Neuronal stem cell (in vitro differentiated cells): Measurements from ENCODE around the gene TNRC18.

Experiments
- DNase-seq: peaks from one replicate; pipeline ENCODE4 v3.0.0-alpha.2; 2013; ENCODE audit warnings: low spot score
- H2AFZ ChIP-seq: one replicate; pipeline ENCODE4 v1.6.1; 2013; ENCODE audit warnings: mild to moderate bottlenecking, low read length, inconsistent platforms
- H2AK5ac ChIP-seq: 2 replicates; pipeline ENCODE4 v1.6.1; 2013; ENCODE audit warnings: low read depth, mild to moderate bottlenecking, inconsistent platforms, low read length, moderate library complexity, mixed read lengths
- H2BK120ac ChIP-seq: 2 replicates; pipeline ENCODE4 v1.6.1; 2013; ENCODE audit warnings: low read depth, mild to moderate bottlenecking, inconsistent platforms, low read length, moderate library complexity, mixed read lengths
- H2BK12ac ChIP-seq: one replicate; pipeline ENCODE4 v1.6.1; 2013; ENCODE audit warnings: low read length, inconsistent platforms
- H2BK15ac ChIP-seq: 2 replicates; pipeline ENCODE4 v1.6.1; 2013; ENCODE audit warnings: mild to moderate bottlenecking, low read length, inconsistent platforms, mixed read lengths
- H2BK5ac ChIP-seq: one replicate; pipeline ENCODE4 v1.6.1; 2013; ENCODE audit warnings: inconsistent platforms, mild to moderate bottlenecking, low read length, moderate library complexity
- H3K14ac ChIP-seq: one replicate; pipeline ENCODE4 v1.6.1; 2013; ENCODE audit warnings: low read length, inconsistent platforms
- H3K18ac ChIP-seq: 2 replicates; pipeline ENCODE4 v1.6.1; 2013; ENCODE audit warnings: low read length, inconsistent platforms
- H3K23ac ChIP-seq: 2 replicates; pipeline ENCODE4 v1.6.1; 2013; ENCODE audit warnings: low read depth, mild to moderate bottlenecking, mixed read lengths, low read length, inconsistent platforms; ENCODE audit not compliant: poor library complexity
- H3K27ac ChIP-seq: replicated peaks from 3 replicates; pipeline ENCODE4 v1.5.1; 2013; ENCODE audit warnings: low read length, inconsistent platforms
- H3K27me3 ChIP-seq, 3 experiments: 2 replicates each; pipeline ENCODE4 v1.6.1; 2013; ENCODE audit warnings: low read length in 3 of 3, mild to moderate bottlenecking in 2 of 3, inconsistent platforms in 1 of 3, low read depth in 1 of 3, mixed read lengths in 1 of 3, moderate library complexity in 1 of 3; ENCODE audit not compliant: control insufficient read depth in 3 of 3, insufficient read depth in 3 of 3
- H3K36me3 ChIP-seq, 2 donors: replicated peaks in 1 of 2; 2 replicates each; pipeline ENCODE4 v1.6.1; 2013; ENCODE audit warnings: low read length in 2 of 2; ENCODE audit not compliant: control insufficient read depth in 2 of 2, insufficient read depth in 2 of 2
- H3K4ac ChIP-seq: 2 replicates; pipeline ENCODE4 v1.6.1; 2013; ENCODE audit warnings: inconsistent platforms, mild to moderate bottlenecking, low read length, moderate library complexity
- H3K4me1 ChIP-seq, 2 donors: 1 replicate in 1 of 2; 2 replicates in 1 of 2; pipeline ENCODE4 v1.6.1; 2013; ENCODE audit warnings: low read length in 2 of 2, low read depth in 1 of 2; ENCODE audit not compliant: control insufficient read depth in 2 of 2, insufficient read depth in 1 of 2
- H3K4me2 ChIP-seq: one replicate; pipeline ENCODE4 v1.6.1; 2013; ENCODE audit warnings: mild to moderate bottlenecking, low read length, inconsistent platforms; ENCODE audit not compliant: insufficient read depth, poor library complexity, severe bottlenecking
- H3K4me3 ChIP-seq, 2 donors: 2 replicates each; pipeline ENCODE4 v1.5.1; 2013; ENCODE audit warnings: low read length in 2 of 2, mild to moderate bottlenecking in 2 of 2, inconsistent platforms in 1 of 2, moderate library complexity in 1 of 2
- H3K79me1 ChIP-seq: one replicate; pipeline ENCODE4 v1.6.1; 2013; ENCODE audit warnings: low read depth, mild to moderate bottlenecking, inconsistent platforms, low read length, moderate library complexity
- H3K9ac ChIP-seq: one replicate; pipeline ENCODE4 v1.6.1; 2013; ENCODE audit warnings: mild to moderate bottlenecking, low read depth, low read length, inconsistent platforms; ENCODE audit not compliant: poor library complexity
- H3K9me3 ChIP-seq, 2 donors: replicated peaks in 1 of 2; 2 replicates each; pipeline versions ENCODE3 to v1.6.1; 2013; ENCODE audit warnings: low read length in 2 of 2, mild to moderate bottlenecking in 2 of 2, inconsistent platforms in 1 of 2, low read depth in 1 of 2, mixed read lengths in 1 of 2, moderate library complexity in 1 of 2; ENCODE audit not compliant: control insufficient read depth in 2 of 2, insufficient read depth in 1 of 2
- H4K8ac ChIP-seq: one replicate; pipeline ENCODE4 v1.6.1; 2013; ENCODE audit warnings: low read depth, mild to moderate bottlenecking, inconsistent platforms, low read length, moderate library complexity
- H4K91ac ChIP-seq: one replicate; pipeline ENCODE4 v1.6.1; 2013; ENCODE audit warnings: low read length, low read depth, mild to moderate bottlenecking, inconsistent platforms; ENCODE audit not compliant: poor library complexity
- WGBS, 2 donors: extraction: QIAGEN DNeasy Blood & Tissue Kit; methylation state at CpG; one replicate each; pipeline ENCODE4 v1.1.7; 2013; ENCODE audit warnings: missing lambda C conversion rate in 2 of 2, mixed read lengths in 1 of 2; ENCODE audit not compliant: insufficient read length in 2 of 2, insufficient replicate concordance in 1 of 2; ENCODE audit errors: extremely low coverage in 2 of 2; 5-methylcytosine and 5-hydroxymethylcytosine counted together

TNRC18 gene

DNA sequence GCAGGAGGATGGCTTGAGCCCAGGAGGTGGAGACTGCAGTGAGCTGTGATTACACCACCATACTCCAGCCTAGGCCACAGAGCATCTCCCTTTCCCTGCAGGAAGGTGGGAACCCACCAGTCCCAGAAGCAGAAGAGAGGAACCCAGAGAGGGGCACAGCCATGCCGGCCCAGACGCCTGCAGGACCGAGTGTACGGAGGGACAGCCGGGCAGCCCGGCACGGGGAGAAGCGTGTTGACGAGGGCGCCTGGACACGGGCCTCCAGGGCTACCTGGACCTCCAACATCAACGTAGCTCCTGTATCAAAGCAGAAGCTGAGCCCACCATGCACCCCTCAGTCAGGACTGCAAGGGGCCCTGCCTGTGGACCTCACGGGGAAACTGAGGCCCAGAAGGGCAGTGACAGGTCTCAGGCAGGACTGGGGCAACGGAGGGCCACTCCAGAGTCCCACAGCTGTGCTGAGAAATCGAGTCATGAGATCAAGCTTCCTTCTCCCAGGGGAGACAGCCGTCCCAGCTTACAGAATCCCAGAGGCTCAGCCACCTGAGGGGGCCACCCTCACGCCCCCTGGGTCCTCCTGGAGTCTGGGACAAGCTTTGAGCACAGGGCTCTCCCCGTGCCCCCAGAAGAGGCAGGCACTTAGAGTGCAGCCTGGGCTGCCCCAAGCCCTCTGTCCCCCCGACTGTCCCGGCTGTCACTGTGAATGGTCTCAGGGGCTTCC is 43.1 kb downstream of the TNRC18 start:
- H2AFZ ChIP-seq, result no peak overlapping the region
- H3K27ac ChIP-seq, result no peak overlapping the region
- H3K4me1 ChIP-seq, result peaks cover 17 to 23% of the 10 kb centered on the region in 2 donors
- no peak overlapping the region for H3K4ac ChIP-seq
- H3K9ac ChIP-seq, result peak overlapping the region; percentile 60
- H2AK5ac ChIP-seq, result peak overlapping the region; percentile 70
- H3K14ac ChIP-seq, result peak overlapping the region; percentile 56
- DNase-seq, result no peak
- peak overlapping the region; percentile 31 for H3K23ac ChIP-seq
- peaks cover 11 to 56% of the 10 kb centered on the region in 2 donors for H3K36me3 ChIP-seq
- no peak overlapping the region for H2BK120ac ChIP-seq
- peaks cover 41% of the 10 kb centered on the region for H3K79me1 ChIP-seq
- peak overlapping the region; percentile 83 for H3K18ac ChIP-seq
- no peak overlapping the region for H4K8ac ChIP-seq
- no peak overlapping the region for H4K91ac ChIP-seq
- peak overlapping the region; percentile 41 for H2BK12ac ChIP-seq
- no peaks in the 10 kb centered on the region for H3K9me3 ChIP-seq
- no peaks in the 10 kb centered on the region for H3K27me3 ChIP-seq
- H3K4me2 ChIP-seq, result no peak overlapping the region
- no CpG with 5 or more reads among the region's 20 CpGs for WGBS, 2 donors
- peak overlapping the region; percentile 75 for H2BK5ac ChIP-seq
- H2BK15ac ChIP-seq, result no peak overlapping the region
- H3K4me3 ChIP-seq, result no peak overlapping the region

DNA sequence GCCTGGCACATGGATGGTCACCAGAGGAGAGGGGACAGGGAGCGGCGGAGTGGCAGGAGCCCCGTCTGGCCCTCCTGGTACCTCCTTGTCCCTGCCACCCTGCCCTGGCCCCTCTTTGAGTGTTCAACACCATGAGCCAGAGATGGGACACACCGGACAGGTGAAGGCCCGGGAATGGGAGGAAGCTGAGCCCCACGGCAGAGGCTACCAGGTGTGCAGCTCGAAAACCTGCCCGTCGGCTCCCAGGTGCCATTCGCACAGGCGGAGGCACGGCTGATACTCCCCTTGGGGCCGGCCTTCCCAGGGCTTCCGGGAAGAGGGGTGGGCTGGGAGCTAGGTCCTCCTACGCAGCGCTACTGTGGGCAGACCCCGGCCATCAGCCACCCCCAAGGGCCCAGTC is 44.1 kb downstream of the TNRC18 start:
- Histone ChIP-seq H2BK15ac (no peak overlapping the region), H2AFZ (no peak overlapping the region), H3K9ac (no peak overlapping the region), H3K4me1 (peaks cover 15 to 23% of the 10 kb centered on the region in 2 donors), H3K23ac (peak overlapping the region; percentile 17), H4K91ac (no peak overlapping the region), H3K9me3 (no peaks in the 10 kb centered on the region), H3K4me3 (no peak overlapping the region), H3K27me3 (no peaks in the 10 kb centered on the region), H2BK120ac (no peak overlapping the region), H3K4ac (no peak overlapping the region), H2AK5ac (no peak overlapping the region), H3K27ac (no peak overlapping the region), H2BK5ac (no peak overlapping the region), H3K36me3 (peaks cover 8 to 61% of the 10 kb centered on the region in 2 donors), H3K79me1 (peaks cover 40% of the 10 kb centered on the region), H4K8ac (peak overlapping the region; percentile 43), H3K4me2 (no peak overlapping the region), H2BK12ac (no peak overlapping the region), H3K14ac (peak overlapping the region; percentile 38), H3K18ac (peak overlapping the region; percentile 64)
- no CpG with 5 or more reads among the region's 17 CpGs for WGBS, 2 donors
- no peak for DNase-seq

DNA sequence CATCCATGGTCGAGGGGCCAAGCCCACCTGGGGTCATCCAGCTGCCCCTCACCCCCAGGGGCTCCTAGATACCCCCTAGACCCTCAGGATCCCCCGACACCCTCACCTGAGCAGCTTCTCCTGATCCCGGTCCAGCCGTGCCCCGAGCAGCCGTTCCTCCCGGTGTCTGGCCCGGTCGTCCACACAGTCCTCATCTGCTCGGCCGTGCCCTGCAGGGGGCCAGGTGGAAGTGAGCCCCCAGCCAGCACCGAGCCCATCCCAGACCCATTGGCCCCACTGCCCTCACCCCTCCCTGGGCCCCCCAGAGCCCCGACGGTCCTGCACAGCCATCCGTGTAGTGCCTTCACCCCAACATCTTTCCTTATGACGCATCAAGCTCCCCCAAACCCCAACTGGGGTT is 45.8 kb downstream of the TNRC18 start:
- Histone ChIP-seq H3K4me2 (no peak overlapping the region), H3K9me3 (no peaks in the 10 kb centered on the region), H2BK120ac (no peak overlapping the region), H3K23ac (no peak overlapping the region), H3K79me1 (peaks cover 34% of the 10 kb centered on the region), H3K14ac (no peak overlapping the region), H3K27me3 (no peaks in the 10 kb centered on the region), H3K4me3 (no peak overlapping the region), H3K18ac (peak overlapping the region; percentile 13), H3K4ac (no peak overlapping the region), H2AFZ (no peak overlapping the region), H4K91ac (no peak overlapping the region), H3K9ac (peak overlapping the region; percentile 60), H2AK5ac (peak overlapping the region; percentile 46), H3K36me3 (peaks cover 17 to 71% of the 10 kb centered on the region in 2 donors), H3K4me1 (peaks cover 9 to 10% of the 10 kb centered on the region in 2 donors), H3K27ac (no peak overlapping the region), H2BK15ac (no peak overlapping the region), H2BK5ac (peak overlapping the region; percentile 82), H4K8ac (no peak overlapping the region), H2BK12ac (no peak overlapping the region)
- no peak for DNase-seq
- no CpG with 5 or more reads among the region's 16 CpGs for WGBS, 2 donors

DNA sequence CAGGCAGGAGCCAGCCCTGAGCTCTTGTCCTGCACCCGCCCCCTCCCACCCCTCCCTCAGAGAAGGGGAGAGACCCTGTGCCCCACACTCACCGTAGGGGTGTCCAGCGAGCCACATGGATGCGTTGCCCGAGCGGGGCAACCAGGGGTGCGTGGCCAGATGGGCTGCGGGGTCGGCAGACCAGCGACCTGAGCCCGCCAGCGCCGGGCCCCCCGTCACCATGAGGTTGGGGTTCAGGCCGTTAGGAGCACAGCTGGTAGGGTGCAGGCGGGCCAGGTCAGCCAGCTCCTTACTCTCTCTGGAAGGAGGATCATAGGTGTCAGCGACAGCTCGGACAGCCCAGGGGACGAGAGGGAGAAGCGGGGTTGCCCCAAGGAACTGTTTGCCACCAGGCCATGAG is 46.4 kb downstream of the TNRC18 start:
- peak overlapping the region; percentile 46 for H2AK5ac ChIP-seq
- H3K4me1 ChIP-seq, result peaks cover 4 to 5% of the 10 kb centered on the region in 2 donors
- H3K14ac ChIP-seq, result no peak overlapping the region
- H3K27me3 ChIP-seq, result no peaks in the 10 kb centered on the region
- peaks cover 34% of the 10 kb centered on the region for H3K79me1 ChIP-seq
- H3K36me3 ChIP-seq, result peaks cover 19 to 75% of the 10 kb centered on the region in 2 donors
- H4K8ac ChIP-seq, result no peak overlapping the region
- peak overlapping the region; percentile 82 for H2BK5ac ChIP-seq
- WGBS, 2 donors, result no CpG with 5 or more reads among the region's 20 CpGs
- H3K18ac ChIP-seq, result no peak overlapping the region
- H3K4ac ChIP-seq, result no peak overlapping the region
- H3K9me3 ChIP-seq, result no peaks in the 10 kb centered on the region
- no peak overlapping the region for H3K27ac ChIP-seq
- H3K4me2 ChIP-seq, result no peak overlapping the region
- no peak overlapping the region for H2BK15ac ChIP-seq
- no peak overlapping the region for H2BK12ac ChIP-seq
- peak overlapping the region; percentile 60 for H3K9ac ChIP-seq
- H3K23ac ChIP-seq, result no peak overlapping the region
- no peak overlapping the region for H3K4me3 ChIP-seq
- no peak overlapping the region for H2AFZ ChIP-seq
- no peak overlapping the region for H2BK120ac ChIP-seq
- H4K91ac ChIP-seq, result no peak overlapping the region
- DNase-seq, result no peak
